Peyer's patch (tissue), 4 donors: ENCODE results near the gene TRIM63.

Experiments used
- POLR2A ChIP-seq, 2 donors: fragments of 450-650 bp; IDR thresholded peaks; one replicate each; pipeline ENCODE4 v1.5.1; 2017; ENCODE audit warnings: antibody characterized with exemption in 2 of 2, mild to moderate bottlenecking in 2 of 2, moderate library complexity in 2 of 2
- TF ChIP-seq, protein P1 (sequence below), 6 experiments: fragments of 450-650 bp in 4 of 6; fragments of 200-600 bp in 2 of 6; sonication (generic) in 1 of 6; IDR thresholded peaks; one replicate each; pipeline ENCODE4 v1.5.1; 2017 to 2019; ENCODE audit warnings: antibody characterized with exemption in 6 of 6, mild to moderate bottlenecking in 3 of 6, moderate library complexity in 1 of 6

DNA sequence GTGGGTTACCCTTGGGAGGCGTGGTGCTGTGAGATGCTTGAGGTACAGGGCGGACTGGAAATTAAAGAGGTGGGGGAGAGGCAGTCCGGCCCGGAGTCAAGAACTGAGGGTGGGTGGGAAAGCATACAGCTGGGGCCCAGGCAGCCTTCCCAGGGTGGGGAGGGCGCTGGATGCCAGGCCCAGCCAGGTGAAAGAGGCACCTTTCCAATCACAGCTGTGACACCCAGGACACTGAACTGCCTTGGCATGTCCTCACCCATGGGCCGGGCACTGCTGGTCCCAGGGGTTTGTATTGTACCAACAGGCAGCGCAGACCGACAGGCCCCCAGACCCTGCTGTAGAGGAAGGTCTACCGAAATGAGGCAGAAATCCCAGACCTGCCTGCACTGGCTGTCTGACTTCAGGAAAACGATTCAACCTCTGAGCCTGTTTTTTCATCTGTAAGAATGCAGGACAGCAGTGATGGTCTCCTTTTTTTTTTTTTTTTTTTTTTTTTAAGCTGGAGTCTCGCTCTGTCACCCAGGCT, 30.6 kb downstream of the TRIM63 start:
- TF ChIP-seq POLR2A (IDR thresholded peaks at IDR 0.05) = no peak
- TF ChIP-seq, protein P1, sequence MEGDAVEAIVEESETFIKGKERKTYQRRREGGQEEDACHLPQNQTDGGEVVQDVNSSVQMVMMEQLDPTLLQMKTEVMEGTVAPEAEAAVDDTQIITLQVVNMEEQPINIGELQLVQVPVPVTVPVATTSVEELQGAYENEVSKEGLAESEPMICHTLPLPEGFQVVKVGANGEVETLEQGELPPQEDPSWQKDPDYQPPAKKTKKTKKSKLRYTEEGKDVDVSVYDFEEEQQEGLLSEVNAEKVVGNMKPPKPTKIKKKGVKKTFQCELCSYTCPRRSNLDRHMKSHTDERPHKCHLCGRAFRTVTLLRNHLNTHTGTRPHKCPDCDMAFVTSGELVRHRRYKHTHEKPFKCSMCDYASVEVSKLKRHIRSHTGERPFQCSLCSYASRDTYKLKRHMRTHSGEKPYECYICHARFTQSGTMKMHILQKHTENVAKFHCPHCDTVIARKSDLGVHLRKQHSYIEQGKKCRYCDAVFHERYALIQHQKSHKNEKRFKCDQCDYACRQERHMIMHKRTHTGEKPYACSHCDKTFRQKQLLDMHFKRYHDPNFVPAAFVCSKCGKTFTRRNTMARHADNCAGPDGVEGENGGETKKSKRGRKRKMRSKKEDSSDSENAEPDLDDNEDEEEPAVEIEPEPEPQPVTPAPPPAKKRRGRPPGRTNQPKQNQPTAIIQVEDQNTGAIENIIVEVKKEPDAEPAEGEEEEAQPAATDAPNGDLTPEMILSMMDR (IDR thresholded peaks at IDR 0.05) = no peak
